H1 (cell line): ENCODE data around the gene CFAP74. TPM values are rescaled to one million over a fixed set of nuclear protein-coding genes. Genes with fewer than 3 reads are reported as not detected.

ENCODE experiments used
- CTCF ChIA-PET: fragments of 300-600 bp; sonication (Branson Sonifier 250); formaldehyde crosslinking; loops from one replicate; lab custom pipeline; 2021; ENCODE audit not compliant: partially characterized antibody; lab: Charles Lee
- POLR2A ChIA-PET: fragments of 300-600 bp; sonication (Branson Sonifier 250); formaldehyde crosslinking; loops from one replicate; lab custom pipeline; 2021; ENCODE audit warnings: inconsistent platforms; ENCODE audit not compliant: partially characterized antibody; lab: Charles Lee
- DNase-seq, 2 experiments: peaks; one replicate each; pipeline versions ENCODE4 v3.0.0 to v3.0.0-alpha.2; 2010 to 2022; ENCODE audit warnings: low spot score in 2 of 2, low read depth in 1 of 2, mixed read lengths in 1 of 2
- FAIRE-seq: peaks from 2 replicates; lab custom pipeline; 2011; peaks lifted over from hg19 to GRCh38; lab: Jason Lieb, UNC
- H2AFZ ChIP-seq: 2 replicates; pipeline ENCODE4 v1.8.1; 2012; ENCODE audit warnings: low read length, inconsistent platforms
- H2AK5ac ChIP-seq: 2 replicates; pipeline ENCODE4 v1.6.1; 2013; ENCODE audit warnings: low read depth, low read length
- H2BK120ac ChIP-seq: replicated peaks from 2 replicates; pipeline ENCODE3; 2013; ENCODE audit warnings: low read depth, low read length, inconsistent platforms
- H2BK12ac ChIP-seq: 2 replicates; pipeline ENCODE4 v1.6.1; 2013; ENCODE audit warnings: low read depth, low read length
- H2BK15ac ChIP-seq: 2 replicates; pipeline ENCODE4 v1.6.1; 2013; ENCODE audit warnings: low read length
- H2BK20ac ChIP-seq: 2 replicates; pipeline ENCODE4 v1.6.1; 2013; ENCODE audit warnings: low read length
- H2BK5ac ChIP-seq: 2 replicates; pipeline ENCODE4 v1.6.1; 2013; ENCODE audit warnings: low read depth, low read length
- H3K14ac ChIP-seq: 2 replicates; pipeline ENCODE4 v1.6.1; 2013; ENCODE audit warnings: inconsistent platforms; ENCODE audit not compliant: insufficient read length
- H3K18ac ChIP-seq: 2 replicates; pipeline ENCODE4 v1.6.1; 2013; ENCODE audit warnings: low read length; ENCODE audit errors: extremely low read depth
- H3K23ac ChIP-seq: 2 replicates; pipeline ENCODE4 v1.6.1; 2013; ENCODE audit warnings: inconsistent platforms; ENCODE audit not compliant: insufficient read length
- H3K23me2 ChIP-seq: 2 replicates; pipeline ENCODE4 v1.6.1; 2013; ENCODE audit warnings: low read depth, low read length
- H3K27ac ChIP-seq: 2 replicates; pipeline ENCODE4 v1.6.1; 2011; ENCODE audit warnings: low read depth, low read length, inconsistent platforms
- H3K27me3 ChIP-seq, 4 experiments: replicated peaks in 1 of 4; 1 replicate in 1 of 4; 2 replicates in 3 of 4; pipeline versions ENCODE4 v1.6.1 to v1.8.1; 2011 to 2013; ENCODE audit warnings: low read length in 3 of 4, mild to moderate bottlenecking in 3 of 4, inconsistent platforms in 2 of 4, mixed read lengths in 2 of 4, moderate library complexity in 1 of 4; ENCODE audit not compliant: control insufficient read depth in 3 of 4, insufficient read depth in 3 of 4; ENCODE audit errors: extremely low read depth in 1 of 4
- H3K36me3 ChIP-seq, 4 experiments: 2 replicates each; pipeline versions ENCODE4 v1.6.1 to v1.8.1; 2011 to 2013; ENCODE audit warnings: mild to moderate bottlenecking in 4 of 4, low read length in 3 of 4, moderate library complexity in 2 of 4, control low read depth in 1 of 4, inconsistent platforms in 1 of 4; ENCODE audit not compliant: insufficient read depth in 4 of 4, control insufficient read depth in 2 of 4
- H3K4ac ChIP-seq: replicated peaks from 2 replicates; pipeline ENCODE3; 2013; ENCODE audit warnings: low read length, low read depth, mixed read lengths, inconsistent platforms; ENCODE audit not compliant: insufficient read length
- H3K4me1 ChIP-seq, 4 experiments: replicated peaks in 1 of 4; 1 replicate in 1 of 4; 2 replicates in 3 of 4; pipeline versions ENCODE4 v1.6.1 to v1.8.1; 2011 to 2013; ENCODE audit warnings: low read length in 3 of 4, inconsistent platforms in 2 of 4, mixed read lengths in 1 of 4; ENCODE audit not compliant: insufficient read depth in 4 of 4, control insufficient read depth in 3 of 4
- H3K4me2 ChIP-seq, 2 experiments: 2 replicates each; pipeline versions ENCODE4 v1.6.1 to v1.8.1; 2011 to 2013; ENCODE audit warnings: low read depth in 2 of 2, low read length in 2 of 2, control low read depth in 1 of 2, inconsistent platforms in 1 of 2, mild to moderate bottlenecking in 1 of 2; ENCODE audit not compliant: insufficient read depth in 1 of 2
- H3K4me3 ChIP-seq, 4 experiments: fragments of 200-600, 300-600 bp in 1 of 4; sonication (generic), shearing (Covaris generic), sonication (Bioruptor Twin) in 1 of 4; 2 replicates each; pipeline versions ENCODE4 v1.5.1 to v1.8.1; 2011 to 2016; ENCODE audit warnings: low read length in 4 of 4, low read depth in 3 of 4, control low read depth in 2 of 4, inconsistent platforms in 2 of 4, mild to moderate bottlenecking in 2 of 4, mixed read lengths in 1 of 4, moderate library complexity in 1 of 4; ENCODE audit not compliant: insufficient read depth in 2 of 4; ENCODE audit errors: extremely low read depth in 1 of 4
- H3K56ac ChIP-seq: replicated peaks from 2 replicates; pipeline ENCODE3; 2013; ENCODE audit warnings: low read depth, mild to moderate bottlenecking, mixed read lengths, low read length, inconsistent platforms; ENCODE audit not compliant: insufficient read length
- H3K79me1 ChIP-seq: 2 replicates; pipeline ENCODE4 v1.6.1; 2013; ENCODE audit warnings: low read depth, low read length, control low read depth
- H3K79me2 ChIP-seq, 2 experiments: 2 replicates each; pipeline versions ENCODE4 v1.6.1 to v1.8.1; 2012 to 2013; ENCODE audit warnings: low read length in 2 of 2, mild to moderate bottlenecking in 2 of 2, inconsistent platforms in 1 of 2; ENCODE audit not compliant: insufficient read depth in 2 of 2, control insufficient read depth in 1 of 2
- H3K9ac ChIP-seq, 4 experiments: replicated peaks in 1 of 4; 1 replicate in 1 of 4; 2 replicates in 3 of 4; pipeline versions ENCODE4 v1.6.1 to v1.8.1; 2011 to 2013; ENCODE audit warnings: low read depth in 3 of 4, low read length in 3 of 4, control low read depth in 2 of 4, mild to moderate bottlenecking in 2 of 4, moderate library complexity in 2 of 4, inconsistent platforms in 1 of 4; ENCODE audit errors: extremely low read depth in 1 of 4
- H3K9me3 ChIP-seq, 2 experiments: 2 replicates each; pipeline versions ENCODE4 v1.6.1 to v1.8.1; 2012 to 2013; ENCODE audit warnings: mild to moderate bottlenecking in 2 of 2, moderate library complexity in 2 of 2, control low read depth in 1 of 2, inconsistent platforms in 1 of 2, low read depth in 1 of 2, low read length in 1 of 2, mixed read lengths in 1 of 2; ENCODE audit not compliant: insufficient read depth in 2 of 2
- H4K20me1 ChIP-seq, 2 experiments: replicated peaks in 1 of 2; 2 replicates each; pipeline versions ENCODE3 to v1.8.1; 2011 to 2013; ENCODE audit warnings: inconsistent platforms in 2 of 2, low read length in 2 of 2, mild to moderate bottlenecking in 1 of 2; ENCODE audit not compliant: insufficient read depth in 2 of 2, control insufficient read depth in 1 of 2
- H4K5ac ChIP-seq: 2 replicates; pipeline ENCODE4 v1.6.1; 2013; ENCODE audit warnings: low read length, low read depth, mixed read lengths, inconsistent platforms; ENCODE audit not compliant: insufficient read length
- H4K8ac ChIP-seq: 2 replicates; pipeline ENCODE4 v1.8.0; 2013; ENCODE audit warnings: mild to moderate bottlenecking, moderate library complexity, low read length, inconsistent platforms; ENCODE audit not compliant: insufficient read depth; ENCODE audit errors: extremely low read depth
- H4K91ac ChIP-seq: replicated peaks from 2 replicates; pipeline ENCODE3; 2013; ENCODE audit warnings: low read length, mixed read lengths, inconsistent platforms; ENCODE audit not compliant: insufficient read length
- CREB1 ChIP-seq: IDR thresholded peaks from 2 replicates; pipeline ENCODE4 v1.6.1; 2012; ENCODE audit warnings: inconsistent platforms
- GTF2F1 ChIP-seq: IDR thresholded peaks from 2 replicates; pipeline ENCODE4 v1.6.1; 2012; ENCODE audit warnings: low read depth, low read length, improper control_type of control experiment, borderline replicate concordance
- WGBS, 2 experiments: shearing (Covaris generic) in 1 of 2; methylation state at CpG; one replicate each; pipeline versions ENCODE4 v1.1.6 to v1.1.7; 2013 to 2015; ENCODE audit warnings: low lambda C conversion rate in 2 of 2, mixed read lengths in 2 of 2, inconsistent platforms in 1 of 2, low coverage in 1 of 2, missing lambda C conversion rate in 1 of 2; ENCODE audit not compliant: insufficient replicate concordance in 2 of 2, insufficient coverage in 1 of 2, insufficient read length in 1 of 2; ENCODE audit errors: extremely low coverage in 1 of 2, missing lambda C conversion rate in 1 of 2; 5-methylcytosine and 5-hydroxymethylcytosine counted together
- polyA plus RNA-seq, 7 experiments: library from polyadenylated mRNA; depleted of rRNA in 3 of 7; stranded (reverse) in 5 of 7; unstranded in 2 of 7; fragments of >200 nt in 5 of 7; fragments of 200-250 nt in 2 of 7; gene quantifications; 1 replicate in 5 of 7; 2 replicates in 1 of 7; 4 replicates in 1 of 7; pipeline versions ENCODE4 v1.2.1 to v1.2.3, GENCODE V29; 2011 to 2013; ENCODE audit warnings: missing spikeins in 2 of 7, mixed read lengths in 2 of 7
- total RNA-seq: library from RNA; stranded (reverse); fragmentation: NEBNext Ultra II Directional; extraction: Animal tissue kit (Norgen Biotek cat#: 25700); gene quantifications from 2 replicates; pipeline ENCODE4 v1.2.1, GENCODE V29; 2021
- TF ChIP-seq, protein P1 (sequence below): IDR thresholded peaks from 2 replicates; pipeline ENCODE4 v1.6.1; 2011; ENCODE audit warnings: low read length, improper control_type of control experiment

The CFAP74 gene
- total and polyA plus RNA-seq, 2 of the 8 experiments (the other 6 are each of a cell fraction or from before 2014, with no cell fraction given) = 0.09 to 0.20 TPM

DNA sequence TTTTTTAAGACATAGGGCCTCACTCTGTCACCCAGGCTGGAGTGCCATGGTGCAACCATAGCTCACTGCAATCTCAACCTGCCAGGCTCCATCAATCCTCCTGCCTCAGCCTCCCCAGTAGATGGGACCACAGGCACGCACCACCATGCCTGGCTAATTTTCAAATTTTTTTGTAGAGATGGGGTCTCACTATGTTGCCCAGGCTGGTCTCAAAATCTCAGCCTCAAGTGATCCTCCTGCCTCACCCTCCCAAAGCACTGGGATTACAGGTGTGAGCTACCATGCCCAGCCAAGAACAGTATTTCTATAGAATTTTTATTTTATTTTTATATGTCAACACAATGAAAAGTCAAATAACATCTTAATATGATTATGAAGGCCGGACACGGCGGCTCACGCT, 123.6 kb downstream of the CFAP74 start:
- Histone ChIP-seq H3K18ac (no peak overlapping the region), H3K56ac (no peak overlapping the region), H3K79me2 (peaks cover 67 to 99% of the 10 kb centered on the region in 2 experiments), H3K23ac (no peak overlapping the region), H3K36me3 (peaks cover 5 to 18% (median 14%) of the 10 kb centered on the region in 4 experiments; a peak in 6 of 8 replicates), H4K8ac (no peak overlapping the region), H3K27me3 (no peaks in the 10 kb centered on the region), H3K23me2 (no peaks in the 10 kb centered on the region), H3K9ac (no peak overlapping the region), H2BK12ac (no peak overlapping the region), H3K4me2 (no peak overlapping the region; a peak in 1 of 4 replicates), H3K4me3 (no peak overlapping the region), H3K14ac (no peak overlapping the region), H3K4ac (no peak overlapping the region), H3K79me1 (peaks cover 16% of the 10 kb centered on the region), H2AK5ac (no peak overlapping the region), H2BK15ac (no peak overlapping the region), H3K9me3 (peaks cover 0 to 3% of the 10 kb centered on the region in 2 experiments; a peak in 1 of 4 replicates), H4K20me1 (peaks cover 31 to 45% of the 10 kb centered on the region in 2 experiments), H2AFZ (no peak overlapping the region), H2BK20ac (no peak overlapping the region), H3K4me1 (peaks cover 0 to 9% (median 5%) of the 10 kb centered on the region in 4 experiments; a peak in 3 of 7 replicates), H2BK120ac (no peak overlapping the region), H4K5ac (no peak overlapping the region), H2BK5ac (no peak overlapping the region), H3K27ac (no peak overlapping the region), H4K91ac (no peak overlapping the region)
- ChIA-PET POLR2A (interaction anchor here (0.6 to 5.1 kb wide), 10 partner anchors 9 to 71 kb away, joined by 3 to 33 read pairs (median 3); no protein-coding TSS in a partner anchor), CTCF (interaction anchor here (4.6 kb wide), 1 partner anchor 9 kb away, joined by 26 read pairs; no protein-coding TSS in a partner anchor)
- TF ChIP-seq GTF2F1 = no peak
- TF ChIP-seq CREB1 = no peak
- TF ChIP-seq, protein P1, sequence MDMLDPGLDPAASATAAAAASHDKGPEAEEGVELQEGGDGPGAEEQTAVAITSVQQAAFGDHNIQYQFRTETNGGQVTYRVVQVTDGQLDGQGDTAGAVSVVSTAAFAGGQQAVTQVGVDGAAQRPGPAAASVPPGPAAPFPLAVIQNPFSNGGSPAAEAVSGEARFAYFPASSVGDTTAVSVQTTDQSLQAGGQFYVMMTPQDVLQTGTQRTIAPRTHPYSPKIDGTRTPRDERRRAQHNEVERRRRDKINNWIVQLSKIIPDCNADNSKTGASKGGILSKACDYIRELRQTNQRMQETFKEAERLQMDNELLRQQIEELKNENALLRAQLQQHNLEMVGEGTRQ = no peak
- no peak for DNase-seq
- WGBS, 2 experiments = 96% methylated on average over 5 of the region's 5 CpGs; no CpG with 5 or more reads in 1 of the 2 experiments
- no peak for FAIRE-seq
